IPS DF 4.7 (cell line): Measurements from ENCODE around the gene OSBPL10.

ENCODE experiments used
- DNase-seq: peaks from one replicate; pipeline ENCODE4 v3.0.0-alpha.2; 2013; ENCODE audit warnings: low spot score; ENCODE audit errors: extremely low read depth

The OSBPL10 gene

DNA sequence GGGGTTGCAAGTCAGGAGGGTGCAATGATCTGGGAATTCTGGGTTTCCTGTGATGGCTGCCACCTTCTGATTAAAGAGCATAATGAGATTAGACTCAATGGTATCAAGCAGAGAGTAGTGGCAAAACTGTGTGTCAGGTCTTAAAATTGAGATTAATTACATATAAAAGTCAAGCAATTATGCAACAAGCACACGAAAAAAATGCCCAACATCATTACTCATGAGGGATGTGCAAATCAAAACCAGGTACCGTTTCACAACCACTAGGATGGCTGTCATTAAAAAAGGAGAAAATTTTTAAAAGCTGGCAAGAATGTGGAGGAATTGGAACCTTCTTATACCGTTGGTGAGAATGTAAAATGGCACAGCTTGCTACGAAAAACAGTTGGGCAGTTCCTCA is 205.0 kb downstream of the OSBPL10 start:
- no peak for DNase-seq

DNA sequence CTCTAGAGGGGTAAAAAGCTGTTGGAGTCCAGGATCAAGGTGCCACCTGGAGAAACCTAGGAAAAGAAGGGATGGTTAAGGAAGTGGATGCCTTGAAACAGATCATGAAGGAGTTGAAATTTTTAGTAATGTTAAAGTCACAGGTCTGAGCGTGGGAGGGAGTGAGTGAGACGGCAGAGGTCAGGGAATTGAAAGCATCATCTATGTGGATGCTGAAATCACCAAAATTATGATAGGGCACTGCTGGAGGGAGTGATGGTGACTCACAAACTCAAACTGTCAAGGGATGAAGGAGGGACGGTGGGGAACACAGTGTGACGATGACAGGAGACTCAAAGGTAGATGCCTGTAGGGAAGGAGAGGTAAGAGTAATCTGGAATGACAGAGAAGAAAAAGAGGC is 205.7 kb downstream of the OSBPL10 start:
- no peak for DNase-seq

GRCh38 chr3:31772758-31773473 is 208.1 kb downstream of the OSBPL10 start:
- DNase-seq = no peak

- no peak for DNase-seq
Observed at GRCh38 chr3:31772272-31772671, 208.8 kb downstream of the OSBPL10 start.

DNA sequence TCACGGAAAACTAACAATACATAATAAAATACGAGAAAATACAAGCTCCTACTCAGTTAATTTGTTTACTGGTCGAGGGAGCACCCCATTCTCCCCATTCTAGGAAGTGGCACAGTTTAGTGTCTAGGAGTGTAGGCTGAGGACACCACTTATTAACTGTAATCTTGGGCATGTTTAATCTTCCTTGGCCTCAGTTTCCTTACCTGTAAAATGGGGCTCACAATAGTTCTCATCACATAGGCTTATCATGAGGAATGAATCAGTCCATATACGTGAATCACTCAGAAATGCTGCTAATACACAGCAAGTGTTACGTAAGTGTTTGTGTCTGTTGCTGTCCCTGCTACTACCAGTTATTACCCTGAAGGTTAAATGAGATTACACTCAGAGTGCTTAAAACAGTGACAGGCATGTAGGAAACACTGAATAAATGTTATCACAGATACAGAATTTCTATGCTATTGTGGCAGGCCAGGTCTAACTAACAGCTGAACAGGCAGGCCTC is 210.2 kb downstream of the OSBPL10 start:
- DNase-seq = no peak

DNA sequence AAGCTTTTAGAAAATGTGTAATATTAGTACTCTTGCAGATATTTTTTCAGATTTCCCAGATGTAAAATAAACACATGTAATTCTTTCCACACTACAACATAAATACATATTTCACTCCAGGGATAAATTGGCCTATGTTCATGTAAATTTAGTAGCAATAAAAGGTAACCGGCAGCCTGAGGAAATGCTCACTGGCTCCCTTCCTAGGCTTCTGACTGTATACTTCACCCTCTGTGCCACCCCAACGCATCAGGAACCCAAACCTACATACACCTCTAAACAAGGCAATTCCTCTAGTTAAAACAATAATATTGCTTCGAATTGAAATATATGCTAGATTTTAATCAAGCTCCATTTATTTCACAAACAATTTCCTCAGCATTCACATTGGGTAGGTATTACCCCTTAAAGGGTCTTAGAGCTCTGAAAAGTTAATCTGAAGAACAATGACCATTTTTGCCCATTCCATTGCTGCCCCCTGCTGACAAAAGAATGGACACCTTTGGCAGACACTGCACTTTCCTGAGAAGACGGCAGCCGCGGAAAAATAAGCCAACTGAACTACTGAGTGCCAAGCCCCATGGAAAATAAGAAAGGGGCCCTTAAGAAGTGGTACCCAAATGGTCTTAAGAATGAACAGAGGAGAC is 212.5 kb downstream of the OSBPL10 start:
- DNase-seq = no peak

- DNase-seq = no peak
Observed at GRCh38 chr3:31767920-31768319, 213.1 kb downstream of the OSBPL10 start.

DNA sequence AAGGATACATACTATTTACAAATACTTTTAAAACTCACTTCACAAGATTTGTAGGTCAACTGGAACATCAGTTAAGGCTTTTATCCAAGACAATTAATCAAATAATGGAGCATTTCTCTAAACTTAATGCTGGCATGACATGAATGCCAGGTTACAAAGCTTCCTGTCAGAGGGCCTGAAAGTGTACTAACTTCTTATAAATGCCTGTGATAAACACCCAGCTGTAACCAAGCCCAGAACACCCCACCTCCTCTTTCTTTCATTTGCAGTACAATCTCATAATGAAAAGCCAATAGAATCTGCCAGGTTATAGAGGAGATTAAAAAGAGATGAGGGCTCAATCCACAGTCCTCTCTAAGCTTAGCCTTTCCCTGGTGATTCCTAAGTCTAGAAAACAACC is 214.4 kb downstream of the OSBPL10 start:
- no peak for DNase-seq

GRCh38 chr3:31765871-31766270 is 215.2 kb downstream of the OSBPL10 start:
- DNase-seq = no peak

DNA sequence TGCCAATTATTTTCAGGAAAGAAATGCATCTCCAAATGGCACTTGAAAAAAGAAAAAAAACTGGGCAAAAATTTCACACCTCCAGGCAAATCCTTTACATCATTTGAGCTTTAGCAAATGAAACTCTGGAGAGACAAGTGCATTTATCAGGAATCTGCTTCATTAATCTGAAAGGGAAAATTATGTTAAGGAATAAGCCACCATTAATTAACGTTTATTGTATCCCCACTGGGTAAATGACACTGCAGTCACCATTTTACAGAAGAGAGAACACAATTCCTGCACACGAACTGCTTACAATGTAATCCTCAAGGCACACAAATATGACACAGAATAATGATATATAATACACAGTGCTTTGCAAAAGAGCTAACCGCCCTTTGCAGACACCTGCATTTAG is 217.3 kb downstream of the OSBPL10 start:
- no peak for DNase-seq

DNA sequence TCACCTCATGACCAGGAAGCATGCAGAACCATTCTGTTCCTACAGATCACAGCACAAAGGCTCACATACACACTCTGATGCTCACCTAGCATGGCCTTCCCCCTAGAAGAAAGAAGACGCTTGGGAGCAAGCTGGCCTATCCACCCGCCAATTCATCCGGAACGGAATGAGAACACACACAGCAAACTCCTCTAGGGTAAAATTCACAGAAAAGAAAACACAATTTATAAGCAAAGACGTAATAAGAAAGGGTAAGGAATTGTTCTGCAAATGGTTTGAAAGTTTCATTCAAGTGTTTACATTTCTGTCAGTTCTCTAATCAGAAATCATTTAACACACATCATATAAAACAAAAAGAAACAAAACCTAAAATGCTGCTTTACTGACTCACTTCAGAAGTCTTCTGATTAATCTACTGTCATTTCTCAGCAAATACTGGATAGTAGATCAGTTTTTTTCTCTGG is 218.1 kb downstream of the OSBPL10 start:
- DNase-seq = no peak

DNA sequence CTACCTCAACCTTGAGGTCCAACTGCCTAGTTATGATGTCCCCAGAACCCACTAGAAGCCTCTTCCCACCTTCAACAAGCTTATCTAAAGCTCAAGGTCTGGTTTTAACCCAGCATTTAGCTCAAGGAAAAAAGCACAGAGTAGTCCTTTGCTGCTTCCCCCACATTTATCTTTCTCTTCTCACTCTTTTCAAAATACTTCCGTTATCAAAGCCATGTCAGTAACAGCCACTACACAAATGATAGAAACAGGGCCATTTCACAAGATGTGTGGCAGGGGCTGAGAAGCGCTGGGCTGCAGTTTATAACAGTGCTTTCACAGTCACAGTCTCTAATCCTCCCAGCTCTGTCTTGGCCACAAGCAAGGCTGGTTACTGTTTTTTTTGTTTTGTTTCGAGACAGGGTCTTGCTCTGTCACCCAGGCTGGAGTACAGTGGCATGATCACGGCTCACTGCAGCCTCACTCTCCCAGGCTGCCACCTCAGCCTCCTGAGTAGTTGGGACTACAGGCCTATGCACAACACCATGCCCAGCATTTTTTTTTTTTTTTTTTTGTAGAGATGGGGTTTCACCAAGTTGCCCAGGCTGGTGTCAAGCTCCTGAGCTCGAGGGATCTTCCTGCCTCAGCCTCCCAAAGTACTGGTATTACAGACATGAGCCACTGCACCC is 218.8 kb downstream of the OSBPL10 start:
- no peak for DNase-seq

DNA sequence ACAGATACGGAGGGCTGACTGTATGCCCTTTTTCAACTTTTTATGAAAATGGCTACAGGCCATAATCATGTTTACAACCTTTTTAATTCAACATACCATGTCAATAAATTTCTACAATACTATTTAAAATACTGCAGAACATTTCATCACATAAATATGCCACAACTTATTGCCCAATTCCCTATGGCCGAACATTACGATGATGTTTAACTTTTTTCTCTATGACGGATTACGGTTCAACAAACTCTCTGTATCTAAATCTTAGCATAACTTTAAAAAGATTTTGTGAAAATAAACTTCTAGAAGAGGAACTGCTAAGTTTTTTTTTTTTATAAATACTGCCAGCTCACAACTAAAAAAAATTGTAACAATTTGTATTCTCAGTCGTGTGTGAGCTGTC is 220.4 kb downstream of the OSBPL10 start:
- DNase-seq = no peak

- DNase-seq = no peak
Observed at GRCh38 chr3:31758322-31758965, 222.6 kb downstream of the OSBPL10 start.

- DNase-seq = no peak
Observed at GRCh38 chr3:31755926-31756658, 225.0 kb downstream of the OSBPL10 start.

DNA sequence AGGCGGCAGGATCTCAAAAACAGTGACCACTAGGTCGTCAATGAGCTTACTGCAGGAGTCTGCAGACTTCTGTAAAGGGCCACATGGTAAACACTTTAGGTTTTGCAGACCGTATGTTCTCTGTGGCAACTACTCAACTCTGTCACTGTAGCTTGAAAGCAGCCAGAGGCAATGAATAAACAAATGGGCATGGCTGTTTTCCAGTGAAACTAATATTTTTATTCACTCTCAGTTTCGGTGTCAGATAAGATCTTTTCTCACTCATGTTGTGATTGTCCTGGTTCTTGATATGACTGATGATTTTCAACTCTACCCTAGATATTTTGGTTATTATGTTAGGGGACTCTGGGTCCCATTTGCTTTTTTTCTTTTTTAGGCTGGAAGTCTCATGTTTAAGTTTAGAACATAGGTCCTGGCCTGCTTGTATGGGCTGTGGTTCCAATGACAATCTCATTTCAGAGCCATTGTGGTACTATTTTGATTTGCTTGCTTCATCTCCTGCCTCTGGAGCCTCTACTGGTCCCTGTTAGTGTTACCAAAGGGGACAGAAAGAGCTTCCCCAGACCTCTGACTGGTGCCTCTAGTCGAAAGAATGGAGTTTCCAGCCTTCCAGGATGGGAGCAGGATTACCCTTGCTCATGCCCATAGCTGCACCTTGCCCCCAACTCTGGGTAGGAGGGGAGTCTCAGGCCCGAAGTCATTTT is 226.3 kb downstream of the OSBPL10 start:
- no peak for DNase-seq

DNA sequence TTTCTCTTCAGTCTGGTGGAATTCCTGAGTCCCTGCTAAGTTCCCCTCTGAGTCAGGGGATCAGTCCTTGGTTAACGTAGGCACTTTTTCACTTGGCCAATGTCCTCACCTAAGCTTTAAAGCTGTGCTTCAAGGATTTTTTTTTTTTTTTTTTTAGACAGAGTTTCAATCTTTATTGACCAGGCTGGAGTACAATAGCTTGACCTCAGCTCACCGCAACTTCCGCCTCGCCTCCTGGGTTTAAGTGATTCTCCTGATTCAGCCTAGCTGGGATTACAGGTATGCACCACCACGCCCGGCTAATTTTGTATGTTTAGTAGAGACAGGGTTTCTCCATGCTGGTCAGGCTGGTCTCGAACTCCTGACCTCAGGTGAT is 228.0 kb downstream of the OSBPL10 start:
- DNase-seq = no peak

DNA sequence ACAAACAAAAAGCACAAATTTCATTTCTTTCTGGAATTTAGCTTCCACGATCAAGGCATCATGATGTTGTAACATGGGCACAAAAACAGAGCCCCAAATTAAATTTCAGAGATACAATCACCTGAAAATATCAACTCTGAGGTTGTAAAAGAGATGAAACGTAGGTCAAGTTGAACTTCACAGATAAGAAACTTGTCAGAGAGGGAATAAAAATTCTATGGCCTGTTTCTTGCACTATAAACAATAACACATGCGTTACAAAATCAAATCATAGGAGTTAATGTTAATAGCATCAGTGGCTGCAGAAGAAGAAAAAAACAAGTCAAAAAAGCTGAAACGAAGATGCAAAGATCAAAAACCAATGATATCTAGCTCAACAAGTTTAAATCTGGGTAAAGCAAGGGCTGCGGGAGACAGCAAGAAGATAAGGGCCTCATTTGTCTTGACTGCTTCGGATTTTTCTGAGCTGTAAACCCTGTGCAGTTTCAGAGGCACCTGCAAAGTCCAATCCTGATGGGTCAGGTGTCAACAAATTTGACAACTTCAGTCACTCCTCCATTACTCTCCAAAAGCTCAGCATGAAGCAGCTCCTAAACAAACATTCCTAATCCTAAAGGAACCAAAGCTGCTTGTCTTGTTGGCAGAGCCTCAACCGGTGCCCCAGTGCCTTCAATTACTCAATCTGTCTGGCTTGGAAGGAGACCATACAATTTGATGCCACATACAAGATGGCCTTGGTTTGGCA is 228.6 kb downstream of the OSBPL10 start:
- no peak for DNase-seq

- DNase-seq = no peak
Observed at GRCh38 chr3:31750341-31750740, 230.7 kb downstream of the OSBPL10 start.

DNA sequence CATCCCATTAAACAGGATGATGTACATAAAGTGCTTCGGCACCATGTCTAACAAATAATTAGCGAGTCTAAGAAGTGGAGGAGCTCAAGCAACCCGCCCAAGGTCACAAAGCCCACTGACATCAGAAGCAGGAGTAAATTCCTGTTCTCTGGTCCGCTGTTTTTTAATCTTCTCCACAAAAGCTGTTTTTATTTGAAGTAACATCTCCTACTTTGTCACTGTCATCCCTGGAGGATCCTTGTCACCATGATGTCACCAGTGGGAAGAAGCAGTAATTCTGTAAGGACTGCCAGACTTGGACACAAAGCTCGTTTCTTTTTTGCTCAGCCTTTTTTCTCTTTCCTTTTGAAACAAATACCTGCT is 232.1 kb downstream of the OSBPL10 start:
- no peak for DNase-seq
